GM08714 (cell line): ENCODE results near the gene MTUS2.
"Not testable (repeated sequence)": the region's sequence is repeated elsewhere in the genome, so short reads cannot be mapped to it uniquely, and the experiment has no call there.

ENCODE experiments used
- H3K4me3 ChIP-seq: fragments of 200-500 bp; sonication (Bioruptor generic); 2 replicates; pipeline ENCODE4 v1.5.1; 2014; ENCODE audit warnings: mild to moderate bottlenecking, low read length, inconsistent platforms
- ZNF274 ChIP-seq: IDR thresholded peaks from 2 replicates; pipeline ENCODE4 v1.6.1; 2012; ENCODE audit warnings: mild to moderate bottlenecking, low read depth, low read length

The MTUS2 gene

DNA sequence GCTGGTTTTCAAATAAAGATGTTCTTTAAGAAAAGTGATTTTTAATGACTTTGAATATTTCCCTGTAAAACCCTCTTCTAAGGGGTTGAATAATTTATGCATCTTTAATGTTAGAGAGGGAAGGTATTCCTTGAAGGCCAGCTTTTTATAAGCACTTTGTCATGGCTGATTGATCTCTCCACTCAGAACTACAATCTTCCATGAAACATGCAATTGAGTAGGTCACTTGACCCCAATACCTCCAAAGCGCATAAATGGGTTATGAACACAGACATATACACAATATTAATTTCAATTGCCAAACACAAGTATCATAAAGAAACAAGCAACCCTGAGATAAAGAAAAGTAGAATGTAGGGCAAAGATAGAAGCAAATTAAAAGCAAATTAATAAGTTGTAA is 359.9 kb downstream of the MTUS2 start:
- TF ChIP-seq ZNF274: no peak
- no peak overlapping the region for H3K4me3 ChIP-seq

DNA sequence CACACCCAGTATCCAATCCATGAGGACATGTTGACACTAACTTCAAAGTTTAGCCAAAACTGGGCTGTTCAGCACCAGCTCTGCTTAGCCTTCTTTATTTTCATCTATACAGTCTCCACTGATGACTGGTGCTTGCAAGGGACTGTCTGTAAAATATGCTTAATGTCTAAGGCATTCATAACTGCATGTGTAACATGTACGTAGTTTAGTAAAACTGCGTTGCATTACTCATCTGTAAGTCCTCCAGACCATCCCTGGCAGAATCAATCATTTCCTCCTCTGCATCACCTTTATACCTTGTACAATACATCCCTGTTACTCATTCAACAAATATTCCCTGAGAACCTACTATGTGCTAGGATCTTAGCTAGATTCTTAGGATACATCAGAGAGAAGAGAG is 362.1 kb downstream of the MTUS2 start:
- TF ChIP-seq ZNF274: no peak
- no peak overlapping the region for H3K4me3 ChIP-seq

DNA sequence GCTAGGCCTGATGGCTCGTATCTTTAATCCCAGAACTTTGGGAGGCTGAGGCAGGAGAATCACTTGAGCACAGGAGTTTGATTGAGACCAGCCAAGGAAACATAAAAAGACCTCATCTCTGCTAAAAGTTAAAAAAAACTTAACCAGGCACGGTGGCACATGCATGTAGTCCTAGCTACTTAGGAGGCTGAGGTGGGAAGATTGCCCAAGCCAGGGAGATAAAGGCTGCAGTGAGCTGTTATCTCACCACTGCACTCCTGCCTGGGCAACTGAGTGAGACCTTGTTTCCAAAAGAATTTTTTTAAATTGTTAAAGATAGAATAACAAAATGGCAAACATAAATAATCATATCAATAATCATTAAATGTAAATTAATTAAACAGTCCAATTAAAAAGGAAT is 365.8 kb downstream of the MTUS2 start:
- TF ChIP-seq ZNF274: no peak
- no peak overlapping the region for H3K4me3 ChIP-seq

DNA sequence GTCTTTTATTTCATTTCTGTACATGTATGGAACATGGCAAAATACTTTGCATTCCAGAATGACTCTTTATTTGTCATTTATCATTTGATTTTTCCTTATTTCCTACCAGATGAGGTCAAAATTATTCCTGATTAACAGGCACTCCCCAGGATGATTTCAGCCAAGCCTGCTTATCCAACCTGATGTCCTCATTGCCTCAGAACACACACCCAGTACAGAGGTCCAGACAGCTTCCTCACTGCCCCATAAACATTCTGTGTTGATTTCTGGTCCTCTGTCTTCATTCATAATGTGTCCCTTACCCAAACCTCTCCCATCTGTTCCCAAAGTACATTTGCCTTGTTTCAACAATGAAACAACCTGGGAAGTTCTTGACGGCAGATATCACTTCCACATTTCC is 367.4 kb downstream of the MTUS2 start:
- no peak for TF ChIP-seq ZNF274
- no peak overlapping the region for H3K4me3 ChIP-seq

DNA sequence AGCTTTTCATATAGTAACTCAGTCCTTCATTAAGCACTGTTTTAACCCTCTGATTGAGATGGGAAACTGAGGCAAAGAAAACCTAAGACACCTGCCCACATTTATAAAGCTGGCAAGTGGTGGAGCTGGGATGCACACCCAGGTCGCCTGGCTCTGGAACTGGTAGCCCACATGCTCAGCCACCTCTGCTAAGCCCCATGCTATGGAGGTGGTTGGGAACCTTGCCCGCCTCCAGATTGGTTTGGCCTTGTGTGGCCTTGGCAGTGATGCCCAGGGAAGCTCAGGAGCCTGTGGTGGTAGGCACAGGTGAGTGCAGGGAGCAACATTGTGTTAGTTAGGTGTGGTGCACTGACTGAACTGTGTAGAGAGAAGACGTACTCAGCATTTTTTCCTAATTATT is 370.2 kb downstream of the MTUS2 start:
- no peak for TF ChIP-seq ZNF274
- no peak overlapping the region for H3K4me3 ChIP-seq

DNA sequence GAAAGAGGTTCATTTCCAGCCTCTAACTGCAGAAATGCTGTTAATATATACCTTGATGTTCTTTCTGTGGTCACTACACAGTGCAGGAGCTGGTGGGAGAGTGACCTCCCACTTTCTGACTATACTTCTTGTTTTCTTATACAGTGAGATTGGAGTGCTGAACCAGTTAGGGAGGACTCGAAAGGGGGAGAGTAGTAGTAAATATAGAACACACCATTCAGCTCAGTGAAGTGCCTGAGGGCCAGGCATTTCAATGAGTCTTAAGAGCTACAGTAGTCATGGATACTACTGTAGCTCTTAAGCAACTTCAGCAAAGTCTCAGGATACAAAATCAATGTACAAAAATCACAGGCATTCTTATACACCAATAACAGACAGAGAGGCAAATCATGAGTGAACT is 372.9 kb downstream of the MTUS2 start:
- H3K4me3 ChIP-seq: no peak overlapping the region
- TF ChIP-seq ZNF274: no peak

DNA sequence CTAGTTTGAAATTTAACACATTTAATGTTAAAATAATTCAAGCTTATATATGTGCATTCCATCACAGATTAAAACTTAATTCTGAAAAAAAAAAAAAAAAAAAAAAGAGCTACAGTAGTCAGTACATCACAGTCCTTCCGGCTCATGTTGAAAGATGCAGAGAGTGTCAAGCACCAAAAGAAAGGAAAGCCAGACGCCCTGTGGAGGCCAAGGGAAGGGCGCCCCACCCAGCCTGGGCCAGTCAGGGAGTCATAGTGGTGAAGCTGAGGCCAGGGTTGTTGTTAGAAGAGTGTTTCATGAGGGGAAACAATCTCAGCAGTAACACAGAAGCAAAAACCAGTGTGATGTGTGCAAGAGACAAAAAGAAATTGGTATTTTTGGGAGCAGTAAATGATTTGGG is 375.3 kb downstream of the MTUS2 start:
- TF ChIP-seq ZNF274: no peak
- no peak overlapping the region for H3K4me3 ChIP-seq

DNA sequence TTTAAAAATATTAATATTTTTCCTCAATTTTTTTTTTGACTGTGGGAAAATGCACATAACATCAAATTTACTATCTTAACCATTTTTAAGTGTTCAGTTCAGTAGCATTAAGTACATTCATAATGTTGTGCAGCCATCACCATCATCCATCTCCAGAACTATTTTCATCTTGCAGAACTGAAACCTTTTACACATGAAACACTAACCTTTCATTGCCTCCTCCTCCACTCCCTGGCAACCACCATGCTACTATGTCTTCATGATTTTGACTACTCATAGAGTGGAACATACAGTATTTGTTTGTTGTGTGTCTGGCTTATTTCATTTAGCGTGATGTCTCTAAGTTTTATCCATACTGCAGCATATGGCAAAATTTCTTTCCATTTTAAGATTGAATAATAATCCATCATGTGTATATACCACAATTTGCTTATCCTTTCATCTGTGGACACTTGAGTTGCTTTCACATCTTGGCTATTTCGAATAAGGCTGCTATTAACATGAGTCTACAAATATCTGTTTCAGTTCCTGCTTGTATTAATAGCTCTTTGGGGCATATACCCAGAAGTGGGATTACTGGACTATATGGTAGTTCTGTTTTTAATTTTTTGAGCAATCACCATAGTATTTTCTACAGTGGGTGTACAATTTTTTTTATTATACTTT is 376.4 kb downstream of the MTUS2 start:
- TF ChIP-seq ZNF274: no peak
- no peak overlapping the region; the same call in 1 of the 2 replicates for H3K4me3 ChIP-seq

DNA sequence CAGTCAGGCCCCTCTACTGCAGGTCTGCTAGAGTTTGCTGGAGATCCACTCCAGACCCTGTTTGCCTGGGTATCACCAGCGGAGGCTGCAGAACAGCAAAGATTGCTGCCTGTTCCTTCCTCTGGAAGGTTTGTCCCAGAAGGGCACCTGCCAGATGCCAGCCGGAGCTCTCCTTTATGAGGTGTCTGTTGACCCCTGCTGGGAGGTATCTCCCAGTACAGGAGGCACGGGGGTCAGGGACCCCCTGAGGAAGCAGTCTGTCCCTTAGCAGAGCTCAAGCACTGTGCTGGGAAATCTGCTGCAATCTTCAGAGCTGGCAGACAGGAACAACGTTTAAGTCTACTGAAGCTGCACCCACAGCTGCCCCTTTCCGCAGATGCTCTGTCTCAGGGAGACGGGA is 382.6 kb downstream of the MTUS2 start:
- H3K4me3 ChIP-seq: not testable (repeated sequence)

DNA sequence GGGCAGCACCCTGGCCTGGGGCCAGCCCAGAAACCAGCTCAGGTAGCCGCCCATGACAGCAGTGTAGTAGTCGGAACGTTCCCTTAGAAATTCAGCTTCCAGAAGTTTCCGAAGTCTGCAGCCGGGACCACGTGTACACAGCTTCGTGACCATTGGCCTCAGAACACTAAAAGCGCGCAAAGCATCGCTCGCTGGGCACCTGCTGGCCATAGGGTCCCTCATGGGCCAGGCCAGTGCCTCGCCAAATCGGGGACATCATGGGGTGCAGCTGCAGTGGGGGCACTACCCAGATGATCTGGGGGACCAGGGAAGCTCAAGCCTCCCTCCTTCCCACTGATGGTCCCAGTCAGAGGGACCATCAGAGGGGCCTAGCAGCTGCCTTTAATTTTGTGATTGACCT is 384.5 kb downstream of the MTUS2 start:
- no peak for TF ChIP-seq ZNF274
- no peak overlapping the region for H3K4me3 ChIP-seq

DNA sequence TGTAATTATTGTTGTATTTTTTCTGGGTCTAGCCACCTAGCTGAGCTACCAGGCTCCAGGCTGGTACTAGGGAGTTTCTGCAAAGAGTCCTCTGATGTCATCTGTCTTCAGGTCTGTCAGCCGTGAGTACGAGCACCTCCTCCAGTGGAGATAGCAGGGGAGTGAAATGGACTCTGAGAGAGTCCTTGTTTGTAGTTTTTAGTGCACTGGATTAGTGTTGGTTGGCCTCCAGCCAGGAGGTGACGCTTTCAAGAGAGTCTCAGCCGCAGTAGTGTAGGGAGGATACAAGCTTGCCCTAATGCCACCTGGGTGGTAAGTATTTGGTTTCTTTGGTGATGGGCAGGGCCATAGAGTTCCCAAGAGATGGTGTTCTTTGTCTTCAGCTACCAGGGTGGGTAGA is 390.5 kb downstream of the MTUS2 start:
- TF ChIP-seq ZNF274: no peak
- no peak overlapping the region for H3K4me3 ChIP-seq

DNA sequence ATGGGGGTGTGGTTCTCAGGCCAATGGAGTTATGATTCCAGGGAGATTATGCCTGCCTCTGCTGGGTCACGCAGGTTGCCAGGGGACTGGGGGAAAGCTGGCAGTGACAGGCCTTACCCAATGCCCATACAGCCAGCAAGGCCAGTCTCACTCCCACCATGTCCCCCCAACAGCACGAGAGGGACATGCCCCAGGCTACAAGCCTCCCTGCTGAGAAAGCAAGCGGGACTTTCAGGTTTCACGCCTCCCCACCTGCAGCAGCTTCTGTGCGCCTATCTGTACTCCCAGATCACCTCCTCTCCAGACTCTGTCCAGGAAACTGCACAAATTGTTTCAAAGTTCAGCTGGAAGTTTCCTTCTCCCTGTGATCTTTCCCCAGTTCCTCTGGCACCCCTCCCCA is 391.0 kb downstream of the MTUS2 start:
- H3K4me3 ChIP-seq: not testable (repeated sequence)

DNA sequence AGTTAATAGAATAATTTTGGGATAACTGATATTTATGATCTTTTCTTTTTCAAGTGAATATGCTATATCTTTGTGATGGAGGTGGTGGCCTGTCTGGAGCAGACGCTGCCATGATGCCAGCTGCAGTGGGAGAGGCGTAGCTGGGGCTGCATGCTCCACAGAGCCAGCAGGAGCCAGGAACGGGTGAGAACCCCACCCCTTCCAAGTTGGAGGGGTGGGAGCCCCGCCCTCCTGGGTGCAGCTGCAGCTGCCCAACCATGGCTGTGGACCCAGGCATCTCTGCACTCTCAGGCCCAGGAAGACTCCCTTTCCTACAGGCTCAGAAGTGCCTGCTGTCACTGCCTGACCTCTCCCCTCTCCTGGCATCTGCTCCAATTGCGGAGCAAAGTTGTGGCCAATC is 402.3 kb downstream of the MTUS2 start:
- no peak overlapping the region for H3K4me3 ChIP-seq
- TF ChIP-seq ZNF274: no peak

DNA sequence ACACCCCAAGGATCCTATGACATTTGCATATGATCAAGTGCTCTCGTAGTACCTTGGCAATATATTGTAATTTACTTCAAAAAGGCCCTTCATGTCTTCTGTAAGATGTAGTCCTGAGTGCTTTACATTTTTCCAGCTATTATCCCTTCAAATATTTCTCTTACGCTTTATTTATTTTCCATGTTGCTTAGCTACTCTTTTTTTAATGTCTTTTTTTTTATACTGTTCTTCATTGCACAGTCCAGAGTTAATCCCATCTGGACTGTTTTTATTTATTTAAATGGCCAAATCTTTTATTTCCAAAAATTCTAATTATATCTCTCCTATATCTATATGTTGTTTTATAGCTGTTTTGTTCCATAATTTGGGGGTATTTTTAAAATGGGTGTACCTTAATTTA is 404.1 kb downstream of the MTUS2 start:
- H3K4me3 ChIP-seq: no peak overlapping the region
- TF ChIP-seq ZNF274: no peak

DNA sequence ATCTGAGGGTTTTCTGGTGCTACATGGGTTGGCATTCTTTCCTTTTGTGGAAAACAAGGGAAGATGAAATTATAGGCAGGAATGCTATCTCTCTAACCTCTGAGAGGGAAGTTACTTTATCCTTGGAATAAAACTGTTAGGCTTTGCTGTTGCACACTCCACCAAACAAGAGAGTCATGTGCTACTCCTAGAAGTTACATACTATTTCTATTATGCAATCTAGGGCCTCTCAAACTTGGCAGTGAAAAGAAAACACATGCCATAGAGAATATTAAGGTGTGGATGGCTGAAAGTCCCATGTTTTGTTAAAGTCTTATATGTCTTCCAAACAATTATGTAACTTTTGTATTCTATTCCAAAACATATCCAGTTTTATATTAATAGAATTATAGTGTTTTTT is 407.4 kb downstream of the MTUS2 start:
- no peak for TF ChIP-seq ZNF274
- no peak overlapping the region for H3K4me3 ChIP-seq

DNA sequence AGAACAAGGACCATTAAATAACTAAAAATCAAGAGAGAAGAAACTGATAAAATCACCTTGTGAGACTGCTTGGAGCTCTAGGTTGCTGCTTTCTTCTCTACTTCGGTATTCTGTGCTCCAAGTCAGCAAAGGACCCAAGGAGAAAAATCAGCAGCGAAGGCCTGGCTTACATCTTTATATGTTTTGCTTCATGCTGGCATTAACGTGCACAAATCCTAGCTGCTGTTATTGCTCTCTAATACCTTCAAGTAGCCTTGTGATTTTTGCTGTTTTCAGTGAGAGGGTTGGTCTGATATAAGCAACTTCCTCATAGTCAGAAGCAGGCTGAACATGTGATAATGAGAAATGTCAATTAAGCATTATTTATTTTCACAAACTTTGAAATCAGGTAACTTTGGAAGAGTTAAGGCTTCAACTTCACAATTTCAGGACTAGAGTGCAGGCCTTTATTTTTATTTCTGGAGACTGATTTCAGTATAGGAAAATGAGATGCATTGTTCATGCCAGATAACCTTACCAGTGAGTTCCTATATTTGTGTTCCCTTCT is 410.2 kb downstream of the MTUS2 start:
- TF ChIP-seq ZNF274: no peak
- no peak overlapping the region for H3K4me3 ChIP-seq
